ENCODE measurements around the gene DPYD.

DPYD gene

GRCh38 chr1:97603218-97603617 lies 317.6 kb downstream of the DPYD start:
- DNase-seq = no peak

GRCh38 chr1:97599447-97599846 lies 321.4 kb downstream of the DPYD start:
- peak; percentile 2 for DNase-seq

- no peak for DNase-seq
Measured at GRCh38 chr1:97593192-97593591, 327.6 kb downstream of the DPYD start.

- no peak for DNase-seq
Measured at GRCh38 chr1:97588772-97589171, 332.1 kb downstream of the DPYD start.

- peak; percentile 64 for DNase-seq
Measured at GRCh38 chr1:97581614-97582051, 339.2 kb downstream of the DPYD start.

- no peak for DNase-seq
Measured at GRCh38 chr1:97577613-97578012, 343.2 kb downstream of the DPYD start.

- DNase-seq = no peak
Measured at GRCh38 chr1:97573553-97573952, 347.3 kb downstream of the DPYD start.

GRCh38 chr1:97572561-97572960 lies 348.3 kb downstream of the DPYD start:
- peak; percentile 35 for DNase-seq

GRCh38 chr1:97571760-97572159 lies 349.1 kb downstream of the DPYD start:
- DNase-seq = no peak

GRCh38 chr1:97570691-97571090 lies 350.1 kb downstream of the DPYD start:
- DNase-seq = peak; percentile 30

- DNase-seq = no peak
Measured at GRCh38 chr1:97567000-97567749, 353.7 kb downstream of the DPYD start.

- DNase-seq = no peak
Measured at GRCh38 chr1:97565886-97566285, 354.9 kb downstream of the DPYD start.

GRCh38 chr1:97563926-97564325 lies 356.9 kb downstream of the DPYD start:
- no peak for DNase-seq

- peak; percentile 71 for DNase-seq
Measured at GRCh38 chr1:97562081-97562480, 358.8 kb downstream of the DPYD start.

- no peak for DNase-seq
Measured at GRCh38 chr1:97560714-97561113, 360.1 kb downstream of the DPYD start.

- no peak for DNase-seq
Measured at GRCh38 chr1:97553971-97554370, 366.9 kb downstream of the DPYD start.

- DNase-seq = no peak
Measured at GRCh38 chr1:97551113-97551512, 369.7 kb downstream of the DPYD start.

- no peak for DNase-seq
Measured at GRCh38 chr1:97545446-97545845, 375.4 kb downstream of the DPYD start.

- no peak for DNase-seq
Measured at GRCh38 chr1:97540346-97540888, 380.4 kb downstream of the DPYD start.

- DNase-seq = no peak
Measured at GRCh38 chr1:97538113-97538512, 382.7 kb downstream of the DPYD start.

- DNase-seq = no peak
Measured at GRCh38 chr1:97533358-97533757, 387.5 kb downstream of the DPYD start.

- DNase-seq = no peak
Measured at GRCh38 chr1:97529600-97529999, 391.2 kb downstream of the DPYD start.

- peak; percentile 11 for DNase-seq
Measured at GRCh38 chr1:97524211-97524610, 396.6 kb downstream of the DPYD start.

GRCh38 chr1:97516588-97516987 lies 404.2 kb downstream of the DPYD start:
- DNase-seq = no peak
